GM18507 (cell line): ENCODE data around the gene GYPB.
"Not testable (repeated sequence)": the region's sequence is repeated elsewhere in the genome, so short reads cannot be mapped to it uniquely, and the experiment has no call there.

Source experiments
- DNase-seq: peaks from one replicate; pipeline ENCODE4 v3.0.0; 2011; ENCODE audit warnings: low read depth; ENCODE audit not compliant: insufficient read length; ENCODE audit errors: extremely low spot score
- FAIRE-seq: peaks from 2 replicates; lab custom pipeline; 2011; peaks lifted over from hg19 to GRCh38; lab: Jason Lieb, UNC

Gene GYPB

GRCh38 chr4:144017271-144017670, 1.9 kb downstream of the GYPB start:
- not testable (repeated sequence) for DNase-seq, FAIRE-seq

- FAIRE-seq, DNase-seq: not testable (repeated sequence)
Observed at GRCh38 chr4:144016057-144016605, 3.0 kb downstream of the GYPB start.

- no peak for FAIRE-seq
Observed at GRCh38 chr4:144014808-144015207, 4.4 kb downstream of the GYPB start.

GRCh38 chr4:144008602-144009001, 10.6 kb downstream of the GYPB start:
- not testable (repeated sequence) for DNase-seq, FAIRE-seq

More at GRCh38 chr4:144014808-144015207, 4.4 kb downstream of the GYPB start:
- DNase-seq, result no peak

GRCh38 chr4:144007960-144008359, 11.2 kb downstream of the GYPB start:
- DNase-seq, FAIRE-seq: not testable (repeated sequence)

- DNase-seq, FAIRE-seq: not testable (repeated sequence)
Observed at GRCh38 chr4:144006200-144006803, 12.9 kb downstream of the GYPB start.

- not testable (repeated sequence) for DNase-seq, FAIRE-seq
Observed at GRCh38 chr4:144005558-144005953, 13.6 kb downstream of the GYPB start.

- not testable (repeated sequence) for DNase-seq, FAIRE-seq
Observed at GRCh38 chr4:144004868-144005557, 14.2 kb downstream of the GYPB start.

GRCh38 chr4:144003890-144004265, 15.3 kb downstream of the GYPB start:
- FAIRE-seq, DNase-seq: not testable (repeated sequence)

- not testable (repeated sequence) for DNase-seq, FAIRE-seq
Observed at GRCh38 chr4:144003205-144003889, 15.8 kb downstream of the GYPB start.

GRCh38 chr4:144000331-144000995, 18.7 kb downstream of the GYPB start:
- DNase-seq, FAIRE-seq: not testable (repeated sequence)

- DNase-seq, FAIRE-seq: not testable (repeated sequence)
Observed at GRCh38 chr4:143996193-143996592, 23.0 kb downstream of the GYPB start.

- FAIRE-seq, result not testable (repeated sequence)
Observed at GRCh38 chr4:143991761-143992160, 27.4 kb downstream of the GYPB start.

GRCh38 chr4:143990717-143991116, 28.5 kb downstream of the GYPB start:
- not testable (repeated sequence) for FAIRE-seq, DNase-seq

More at GRCh38 chr4:143991761-143992160, 27.4 kb downstream of the GYPB start:
- not testable (repeated sequence) for DNase-seq

- no peak for FAIRE-seq
- DNase-seq, result no peak
Observed at GRCh38 chr4:143986180-143986579, 33.0 kb downstream of the GYPB start.

- DNase-seq, FAIRE-seq: not testable (repeated sequence)
Observed at GRCh38 chr4:143980776-143981175, 38.4 kb downstream of the GYPB start.

- not testable (repeated sequence) for FAIRE-seq, DNase-seq
Observed at GRCh38 chr4:143975527-143975926, 43.7 kb downstream of the GYPB start.

GRCh38 chr4:143974021-143974420, 45.2 kb downstream of the GYPB start:
- FAIRE-seq, DNase-seq: not testable (repeated sequence)

- DNase-seq, result no peak
- FAIRE-seq, result no peak
Observed at GRCh38 chr4:143961075-143961474, 58.1 kb downstream of the GYPB start.
